CD4-positive, alpha-beta T cell treated with Interferon alpha-2 for 1 hour (primary cell): ENCODE measurements around the gene CD6.
A peak's percentile ranks its signal among the peaks of the same experiment; 100 is the strongest.

ENCODE experiments used
- DNase-seq, 2 donors: peaks; one replicate each; pipeline ENCODE4 v3.0.0-alpha.2; 2020 to 2022

The CD6 gene

DNA sequence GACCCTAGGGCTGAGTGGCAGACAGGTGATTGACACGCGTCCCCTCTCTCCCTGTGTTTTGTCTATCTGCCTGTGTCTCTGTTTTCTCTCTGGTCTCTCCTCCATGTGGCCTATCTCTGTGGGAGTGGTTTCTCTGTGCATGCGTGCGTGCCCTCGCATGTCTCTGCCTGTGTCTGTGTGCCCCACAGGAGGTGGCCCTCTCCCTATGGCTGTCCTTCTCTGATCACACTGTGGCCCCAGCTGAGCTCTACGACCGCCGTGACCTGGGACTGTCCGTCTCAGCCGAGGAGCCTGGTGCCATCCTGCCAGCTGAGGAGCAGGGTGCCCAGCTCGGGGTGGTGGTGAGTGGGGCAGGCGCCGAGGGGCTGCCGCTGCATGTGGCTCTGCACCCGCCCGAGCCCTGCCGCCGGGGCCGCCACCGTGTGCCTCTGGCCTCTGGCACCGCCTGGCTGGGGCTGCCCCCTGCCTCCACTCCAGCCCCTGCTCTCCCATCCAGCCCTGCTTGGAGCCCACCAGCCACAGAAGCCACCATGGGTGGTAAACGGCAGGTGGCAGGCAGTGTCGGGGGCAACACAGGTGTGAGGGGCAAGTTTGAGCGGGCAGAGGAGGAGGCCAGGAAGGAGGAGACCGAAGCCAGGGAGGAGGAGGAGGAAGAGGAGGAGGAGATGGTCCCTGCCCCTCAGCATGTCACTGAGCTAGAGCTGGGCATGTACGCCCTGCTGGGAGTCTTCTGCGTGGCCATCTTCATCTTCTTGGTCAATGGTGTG is 35.6 kb upstream of the CD6 start:
- no peak for DNase-seq

DNA sequence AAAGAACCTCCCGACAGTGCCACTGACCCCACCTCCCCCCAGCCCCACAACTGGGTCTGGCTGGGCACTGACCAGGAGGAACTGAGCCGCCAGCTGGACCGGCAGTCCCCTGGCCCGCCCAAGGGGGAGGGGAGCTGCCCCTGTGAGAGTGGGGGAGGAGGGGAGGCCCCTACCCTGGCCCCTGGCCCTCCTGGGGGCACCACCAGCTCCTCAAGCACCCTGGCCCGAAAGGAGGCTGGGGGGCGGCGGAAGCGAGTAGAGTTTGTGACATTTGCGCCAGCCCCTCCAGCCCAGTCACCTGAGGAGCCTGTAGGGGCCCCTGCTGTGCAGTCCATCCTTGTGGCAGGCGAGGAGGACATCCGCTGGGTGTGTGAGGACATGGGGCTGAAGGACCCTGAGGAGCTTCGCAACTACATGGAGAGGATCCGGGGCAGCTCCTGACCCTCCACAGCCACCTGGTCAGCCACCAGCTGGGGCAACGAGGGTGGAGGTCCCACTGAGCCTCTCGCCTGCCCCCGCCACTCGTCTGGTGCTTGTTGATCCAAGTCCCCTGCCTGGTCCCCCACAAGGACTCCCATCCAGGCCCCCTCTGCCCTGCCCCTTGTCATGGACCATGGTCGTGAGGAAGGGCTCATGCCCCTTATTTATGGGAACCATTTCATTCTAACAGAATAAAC is 34.9 kb upstream of the CD6 start:
- DNase-seq, result no peak

DNA sequence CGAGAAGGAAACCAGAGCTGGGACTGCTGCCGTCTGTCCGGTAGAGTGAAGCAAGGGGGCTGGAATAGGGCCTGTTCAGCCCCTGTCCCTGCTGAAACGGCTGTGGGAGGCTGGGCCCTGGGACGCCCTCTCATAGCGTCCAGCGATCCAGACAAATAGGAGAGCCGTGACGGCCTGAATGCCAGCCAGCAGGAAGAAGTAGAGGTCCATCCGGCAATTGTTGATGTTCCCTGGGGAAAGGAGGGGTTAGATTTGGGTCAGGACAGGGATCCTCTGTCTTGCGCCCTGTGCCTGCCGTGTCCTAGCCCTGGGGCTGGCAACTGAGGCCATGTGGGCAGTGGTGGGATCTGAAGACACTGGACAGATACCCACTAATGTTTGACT is 34.3 kb upstream of the CD6 start:
- DNase-seq, result no peak

DNA sequence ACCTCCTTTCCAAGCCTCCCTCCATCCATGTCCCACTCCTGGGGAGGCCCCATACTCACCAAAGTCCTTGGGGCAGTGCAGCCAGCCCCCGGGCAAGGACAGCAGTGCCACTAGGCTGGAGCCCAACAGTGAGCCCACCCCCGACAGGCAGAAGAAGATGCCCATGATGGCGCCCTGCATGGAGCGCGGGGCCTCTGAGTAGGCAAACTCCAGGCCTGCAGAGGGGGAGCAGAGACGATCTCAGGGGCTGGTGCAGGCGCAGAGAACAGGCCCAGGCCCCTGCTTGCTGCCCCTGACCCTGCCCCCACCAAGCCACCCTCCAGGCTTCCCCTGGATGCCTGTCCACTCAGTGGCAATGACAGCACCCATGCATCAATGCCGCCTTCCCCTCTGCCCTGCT is 33.7 kb upstream of the CD6 start:
- no peak for DNase-seq

DNA sequence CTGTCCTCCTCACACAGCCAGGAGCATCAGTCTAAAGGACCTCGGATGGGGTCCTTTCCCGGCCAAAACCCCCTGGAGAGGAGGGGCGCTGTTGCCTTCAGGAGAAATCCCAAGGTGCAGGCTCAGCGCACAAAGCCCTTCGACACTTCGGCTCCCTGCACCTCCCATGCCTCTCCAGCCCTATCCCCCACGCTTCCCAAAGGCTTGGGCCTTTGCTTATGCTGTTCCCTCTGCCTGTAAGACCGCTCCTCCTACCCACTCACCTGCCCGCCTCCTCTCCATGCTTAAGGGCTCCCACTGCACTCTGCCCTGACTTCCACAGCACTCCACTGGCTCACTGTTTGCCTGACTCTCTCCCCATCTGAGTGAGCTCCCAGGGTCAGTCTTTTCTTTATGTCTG is 33.0 kb upstream of the CD6 start:
- DNase-seq, result no peak

DNA sequence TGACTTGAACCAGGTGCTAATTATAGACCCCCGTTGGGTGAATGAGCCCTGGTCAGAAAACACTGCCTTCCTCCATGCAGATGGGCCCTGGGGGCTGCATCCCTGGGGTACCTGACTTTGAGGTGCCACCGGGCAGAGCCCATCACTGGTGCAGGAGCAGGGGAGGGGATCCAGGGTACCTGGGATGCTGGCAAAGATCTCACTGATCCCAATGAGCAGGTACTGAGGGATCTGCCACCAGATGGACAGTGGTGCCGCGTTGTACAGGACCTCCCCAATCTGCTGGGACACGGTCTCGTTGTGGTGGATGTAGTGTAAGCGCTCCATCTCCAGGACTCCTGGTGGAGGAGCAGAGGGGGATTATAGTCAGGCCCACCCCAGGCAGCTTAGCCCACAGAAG is 32.2 kb upstream of the CD6 start:
- DNase-seq, result no peak

DNA sequence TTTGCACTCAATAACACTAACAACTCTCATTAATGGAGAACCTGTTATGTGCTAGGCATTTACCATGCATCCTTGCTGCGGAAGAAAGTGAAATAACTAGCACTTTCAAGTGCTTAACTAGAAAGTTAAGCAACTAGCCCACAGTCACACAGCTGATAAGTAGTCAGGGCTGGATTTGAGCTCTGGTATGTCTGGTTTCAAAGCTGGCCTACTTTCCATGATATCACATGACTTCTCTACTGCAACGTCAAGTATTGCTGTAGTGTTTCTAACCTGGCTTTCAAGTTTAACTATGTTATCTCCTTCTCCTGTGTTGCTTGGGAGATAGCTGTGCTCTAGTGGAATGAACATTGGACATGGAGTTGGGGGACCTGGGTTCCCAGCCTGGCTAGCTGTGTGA is 31.6 kb upstream of the CD6 start:
- peak in 1 of 2 donors; percentile 16 for DNase-seq

DNA sequence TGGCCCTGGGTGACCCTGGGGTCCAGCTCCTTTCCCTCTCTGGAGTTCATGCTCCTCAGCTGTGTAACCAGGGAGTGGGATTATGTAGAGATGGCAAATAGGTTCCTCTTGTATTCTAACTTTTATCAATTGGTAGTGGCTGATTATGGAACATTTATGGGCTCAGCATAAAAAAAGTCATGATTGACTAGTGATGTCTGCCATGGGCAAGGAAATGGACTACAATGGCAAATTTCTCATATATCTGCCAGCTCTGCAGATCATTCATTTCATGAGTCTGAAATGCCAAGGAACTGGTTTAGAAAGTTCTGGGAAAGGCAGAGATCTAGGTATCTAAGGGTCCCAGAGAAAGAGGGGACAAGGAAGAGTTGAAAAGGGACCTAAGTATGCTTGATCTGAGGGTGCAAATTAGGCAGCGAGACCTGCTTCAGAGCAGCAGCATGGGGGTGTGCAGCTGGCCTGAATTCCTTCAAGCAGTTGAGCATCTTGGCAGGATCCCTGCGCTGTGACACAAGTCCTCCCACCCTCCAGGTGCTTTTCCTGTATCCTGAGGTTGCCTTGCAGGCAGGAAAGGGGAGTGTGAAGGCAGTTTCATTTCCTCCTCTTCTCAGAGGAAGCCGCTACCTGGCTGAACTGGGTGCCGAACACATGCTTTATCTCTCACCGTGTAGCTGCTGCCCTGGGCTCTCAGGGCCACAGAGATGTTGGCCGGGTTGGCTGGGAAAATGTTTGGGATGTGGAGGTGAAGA is 29.9 kb upstream of the CD6 start:
- DNase-seq, result no peak

DNA sequence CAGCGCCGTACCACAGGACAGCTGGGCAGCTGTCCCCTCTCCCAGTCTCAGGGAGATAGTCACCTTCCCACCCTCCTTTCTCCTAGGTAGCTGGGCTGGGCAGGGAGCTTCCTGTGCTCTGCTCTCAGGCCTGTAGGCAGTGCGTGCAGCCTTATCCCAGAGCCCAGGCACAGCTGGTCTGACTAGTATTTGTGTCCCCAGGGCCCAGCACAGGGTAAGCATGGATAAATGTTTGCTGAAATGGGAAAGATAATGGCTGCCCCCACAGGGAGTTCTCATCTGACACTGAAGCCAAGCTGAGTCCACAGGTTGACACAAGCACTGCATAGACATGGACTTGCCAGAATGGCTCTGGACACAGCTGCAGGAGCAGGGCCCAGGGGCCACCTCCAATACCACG is 29.3 kb upstream of the CD6 start:
- DNase-seq, result no peak

DNA sequence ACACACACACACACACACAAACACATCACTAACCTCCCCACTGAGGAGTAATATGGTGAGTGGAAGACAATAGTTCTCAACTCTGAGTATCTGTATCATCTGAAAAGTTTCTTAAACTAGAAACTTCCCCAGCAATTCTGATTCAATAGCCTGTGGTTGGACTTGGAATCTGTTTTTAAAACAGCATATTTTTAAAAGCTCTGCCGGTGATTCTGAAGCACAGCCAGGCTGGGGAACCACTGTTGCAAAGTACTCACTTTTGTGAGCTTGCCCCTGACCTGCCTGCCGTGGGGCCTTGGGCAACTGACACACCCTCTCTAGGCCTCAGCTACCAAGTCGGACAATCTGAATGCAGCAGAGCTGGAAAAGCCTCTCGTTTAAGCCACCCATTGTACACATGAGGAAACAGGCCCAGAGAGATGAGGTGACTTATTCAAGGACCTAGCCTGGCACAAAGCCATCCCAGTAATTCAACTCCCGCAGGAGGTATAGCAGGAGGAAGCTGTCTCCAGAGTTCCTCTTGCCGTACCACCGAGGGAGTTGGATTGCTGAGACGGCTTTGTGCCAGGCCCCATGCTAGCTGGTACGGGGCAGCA is 28.4 kb upstream of the CD6 start:
- no peak for DNase-seq

DNA sequence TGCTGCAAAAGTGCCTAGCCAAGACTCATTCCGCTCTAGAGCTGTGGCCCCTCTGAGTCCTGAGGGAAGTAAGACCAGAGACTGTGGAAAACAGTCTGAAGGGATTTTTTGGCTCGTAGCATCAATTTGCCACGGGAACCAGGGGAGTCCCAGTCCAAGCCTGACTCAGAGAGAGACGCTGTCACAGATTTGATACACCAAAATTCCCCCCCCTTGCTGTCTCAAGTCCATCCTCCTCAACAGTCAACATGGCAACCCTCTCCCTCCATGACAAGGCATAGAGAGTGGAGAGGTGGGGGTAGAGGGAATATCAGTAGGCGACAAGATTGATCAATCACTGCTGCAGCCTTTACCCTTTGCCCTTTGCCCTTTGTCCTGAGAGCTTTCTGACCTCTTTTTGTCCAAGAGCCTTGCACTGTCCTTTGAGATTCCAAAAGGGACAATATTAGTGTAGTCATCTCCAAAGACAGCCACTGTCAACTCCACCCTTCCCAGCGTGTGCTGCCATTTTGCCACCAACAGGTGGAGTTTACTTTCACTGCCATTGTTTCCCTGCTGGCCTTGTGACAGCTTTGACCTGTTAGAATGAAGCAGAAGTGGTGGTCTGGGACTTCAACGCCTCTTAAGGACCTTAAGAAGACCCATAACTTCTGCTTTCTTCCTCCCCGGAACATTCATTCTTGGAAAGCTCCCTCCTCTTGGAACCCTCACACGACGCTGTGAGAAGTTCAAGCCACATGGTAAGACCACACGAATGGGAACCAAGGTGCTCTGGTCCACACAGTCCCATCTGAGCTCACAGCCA is 26.8 kb upstream of the CD6 start:
- DNase-seq, result peak in 1 of 2 donors; percentile 14

DNA sequence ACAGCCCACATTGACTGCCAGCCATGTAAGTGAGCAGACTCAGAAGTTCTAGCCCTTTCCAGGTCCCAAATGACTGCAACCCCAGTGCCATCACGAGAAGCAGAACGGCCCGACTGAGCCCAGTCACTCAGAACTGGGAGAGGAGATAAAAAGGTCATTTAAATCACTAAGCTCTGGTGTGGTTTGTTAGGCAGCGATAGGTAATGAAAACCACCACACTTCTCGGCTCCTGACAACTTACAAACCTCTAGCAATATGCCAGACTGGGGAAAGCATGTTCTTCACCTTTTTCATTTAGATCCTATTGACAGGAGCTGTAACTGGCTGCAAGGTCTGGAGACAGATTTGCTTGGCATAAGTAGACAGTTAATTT is 26.2 kb upstream of the CD6 start:
- DNase-seq, result no peak

DNA sequence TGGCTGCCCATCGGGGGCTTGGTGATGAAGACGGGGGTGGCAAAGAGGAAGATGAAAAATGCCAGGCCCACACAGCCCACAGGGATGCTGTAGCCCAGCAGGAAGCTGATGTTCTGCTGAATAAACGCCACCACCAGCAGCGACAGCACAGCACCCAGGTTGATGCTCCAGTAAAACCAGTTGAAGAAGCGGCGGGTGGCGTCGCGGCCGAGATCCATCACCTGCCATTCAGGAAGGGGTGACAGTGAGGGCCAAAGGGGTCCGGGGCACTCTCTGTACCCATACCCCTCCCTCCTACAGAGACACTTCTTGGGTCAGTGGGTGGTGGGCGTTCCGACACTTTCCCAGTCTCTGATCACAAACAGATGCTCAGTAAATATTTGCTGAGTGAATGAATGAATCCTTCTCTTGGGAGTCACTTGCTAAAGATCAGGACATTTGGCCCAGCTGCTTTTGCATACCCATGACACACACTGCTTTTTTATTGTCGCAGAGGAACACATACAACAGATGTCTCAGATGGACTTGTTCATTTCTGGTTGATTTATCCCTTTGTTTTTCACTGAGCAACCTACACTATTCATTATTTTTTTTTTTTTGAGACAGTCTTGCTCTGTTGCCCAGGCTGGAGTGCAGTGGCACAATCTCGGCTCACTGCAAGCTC is 24.7 kb upstream of the CD6 start:
- DNase-seq, result no peak

DNA sequence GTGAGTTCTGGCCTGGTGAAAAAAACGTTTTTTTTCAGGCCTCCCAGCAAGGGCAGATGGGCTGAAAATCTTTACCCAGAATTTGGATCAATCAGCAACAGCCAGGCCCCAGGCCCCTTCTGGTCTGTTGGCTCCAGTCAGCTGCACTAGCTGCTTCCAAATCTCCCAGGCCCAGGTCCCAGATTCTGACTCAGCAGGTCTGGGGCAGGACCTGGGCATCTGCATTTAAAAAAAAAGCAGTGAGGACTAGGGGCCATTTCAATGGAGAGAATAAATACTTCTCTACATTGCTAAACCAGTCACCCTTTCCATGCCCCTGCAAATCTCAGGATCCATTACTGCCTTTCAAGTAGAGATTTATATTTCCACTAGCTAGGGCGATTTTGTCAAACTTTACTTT is 23.8 kb upstream of the CD6 start:
- no peak for DNase-seq

DNA sequence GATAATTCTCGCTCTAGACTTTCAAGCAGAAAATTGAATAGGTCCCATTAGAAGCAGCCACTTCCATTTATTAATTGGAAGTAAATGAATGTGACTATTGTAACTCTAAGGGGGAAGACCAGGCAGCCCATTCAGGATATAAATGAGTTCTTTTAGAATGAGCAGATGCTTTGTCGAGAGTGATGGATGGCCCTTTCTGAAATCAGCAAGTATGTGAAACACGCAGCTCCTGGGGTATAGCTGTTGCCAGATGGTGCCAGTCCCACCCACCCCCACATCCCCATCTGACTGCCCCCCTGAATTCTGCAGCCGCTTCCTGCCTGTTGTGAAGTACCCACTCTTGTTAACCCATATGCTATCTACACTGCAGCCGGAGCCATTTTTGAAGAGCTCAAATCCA is 23.2 kb upstream of the CD6 start:
- DNase-seq, result no peak

DNA sequence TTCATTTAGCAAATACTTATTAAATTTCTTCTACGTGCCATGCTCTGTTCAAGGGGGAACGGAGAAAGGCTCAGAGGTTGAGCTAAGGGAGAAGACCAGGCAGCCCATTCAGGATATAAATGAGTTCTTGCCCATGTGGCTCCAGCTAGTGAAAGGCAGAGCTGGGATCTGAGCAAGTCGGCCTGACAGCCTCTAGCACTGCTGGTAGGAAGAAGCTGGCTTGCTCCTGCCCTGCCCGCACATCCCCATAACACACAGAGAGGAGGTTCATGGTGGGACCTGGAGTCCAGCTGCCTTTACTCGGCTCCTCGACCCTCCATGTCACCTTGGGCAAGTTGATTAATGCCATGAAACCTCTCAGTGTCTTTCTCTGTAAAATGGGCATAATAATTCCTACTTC is 21.5 kb upstream of the CD6 start:
- no peak for DNase-seq

DNA sequence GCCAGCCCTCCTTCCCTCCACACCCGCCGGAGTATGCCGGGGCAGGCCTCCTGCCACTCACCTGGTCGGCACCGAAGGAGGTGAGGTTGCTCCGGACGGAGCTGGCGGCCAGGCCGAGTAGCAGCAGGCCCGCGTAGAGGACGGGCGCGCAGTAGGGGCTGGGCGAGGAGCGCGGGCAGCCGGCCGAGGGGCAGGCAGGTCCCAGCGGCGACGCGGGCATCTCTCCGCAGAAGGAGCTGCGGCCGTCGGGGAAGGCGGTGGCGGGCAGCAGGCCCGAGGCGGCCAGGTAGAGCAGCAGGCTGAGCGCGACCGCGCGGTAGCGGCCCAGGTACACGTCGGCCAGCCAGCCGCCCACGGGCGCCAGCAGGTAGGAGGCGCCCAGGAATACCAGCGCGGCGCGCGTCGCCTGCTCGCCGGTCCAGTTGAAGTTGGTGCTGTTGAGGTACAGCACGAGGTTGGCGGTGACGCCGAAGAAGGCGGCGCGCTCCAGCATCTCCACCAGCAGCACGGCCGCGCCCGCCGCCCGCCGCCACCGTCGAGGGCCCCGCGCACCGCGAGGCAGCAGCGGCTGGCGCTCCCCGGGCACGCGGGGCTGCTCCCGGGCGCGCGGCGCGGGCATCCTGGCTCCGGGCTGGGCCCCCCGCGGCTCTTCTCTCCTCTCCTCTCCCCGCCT is 20.4 kb upstream of the CD6 start:
- peak; percentile 8 to 27 for DNase-seq

DNA sequence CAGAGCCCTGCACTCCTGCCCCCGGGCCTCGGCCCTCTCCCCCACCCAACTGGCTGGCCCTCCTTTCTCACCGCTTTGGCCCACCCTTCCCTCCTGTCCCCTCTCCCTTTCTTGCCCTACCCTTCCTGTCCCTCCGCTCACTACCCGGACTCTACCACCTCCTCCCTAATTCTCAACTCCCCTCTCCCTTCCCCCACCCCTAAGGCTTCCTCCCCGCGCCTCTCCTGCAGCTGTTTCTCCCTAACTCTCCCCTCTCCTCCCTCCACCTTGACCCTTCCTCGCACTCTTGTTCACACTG is 19.9 kb upstream of the CD6 start:
- no peak for DNase-seq

DNA sequence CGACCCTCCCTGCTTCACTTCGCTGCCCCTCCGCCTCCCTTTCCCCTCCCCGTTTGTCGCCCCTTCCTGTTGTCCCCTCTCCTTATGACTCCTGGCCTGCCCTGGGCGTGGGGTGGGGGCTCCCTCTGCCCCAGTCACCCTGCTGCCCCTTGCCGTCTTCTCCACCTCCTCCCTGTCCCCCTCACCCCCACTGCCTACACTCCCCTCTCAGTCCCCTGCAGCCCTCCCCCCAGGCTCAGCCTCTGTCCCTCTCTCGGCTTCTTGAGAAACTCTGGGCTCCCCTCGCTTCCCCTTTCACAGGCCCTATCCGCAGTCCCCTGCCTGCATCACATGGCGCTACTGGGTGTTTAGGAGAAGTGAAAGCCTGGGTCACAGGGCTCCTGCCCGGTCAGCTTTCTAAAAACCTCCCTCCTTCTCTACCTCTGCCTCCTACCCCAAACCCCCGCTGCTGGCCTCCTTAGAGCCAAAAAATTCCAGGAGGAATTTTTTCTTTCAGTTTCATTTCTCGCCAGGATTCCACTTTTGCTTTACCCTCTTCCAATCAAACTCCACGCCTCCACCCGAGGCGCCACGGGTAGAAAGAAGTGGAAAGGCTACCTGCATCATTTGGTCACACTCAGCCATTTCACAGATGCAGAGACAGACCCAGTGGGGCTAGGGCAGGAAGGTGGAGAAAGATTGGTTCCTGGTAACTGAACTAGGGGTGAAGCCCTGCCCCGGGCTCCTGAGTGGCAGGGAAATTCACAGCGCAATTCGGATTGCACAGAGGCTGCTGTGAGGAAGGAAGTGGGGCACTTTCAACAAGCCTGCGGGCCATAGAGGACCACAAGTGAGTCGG is 19.4 kb upstream of the CD6 start, which contains the start of gene SLC15A3:
Gene SLC15A3 (minus strand): TSS at position 273 of the 838 bp plus-strand sequence. CDS start 625 bp downstream, outside the sequence.
- peak; percentile 47 to 83 for DNase-seq

DNA sequence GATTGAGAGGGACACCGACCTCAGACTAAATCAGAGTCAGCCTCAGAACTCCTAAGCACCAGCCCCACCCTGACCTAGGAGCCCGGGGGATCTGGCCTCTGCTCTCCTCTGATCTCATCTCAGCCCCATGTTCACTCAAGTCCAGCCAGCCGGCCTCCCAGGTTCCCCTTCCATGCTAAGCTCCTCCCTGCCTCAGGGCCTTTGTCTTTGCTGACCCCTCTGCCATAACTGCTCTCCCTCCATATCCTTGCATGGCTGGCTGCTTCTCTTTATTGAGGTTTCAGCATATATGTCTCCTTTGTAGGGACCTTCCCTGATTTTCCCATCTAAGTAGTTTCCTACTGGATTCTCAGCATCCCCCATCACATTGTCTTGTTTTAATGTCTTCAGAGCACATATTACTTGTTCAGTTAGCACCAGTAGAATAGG is 18.7 kb upstream of the CD6 start:
- DNase-seq, result no peak

DNA sequence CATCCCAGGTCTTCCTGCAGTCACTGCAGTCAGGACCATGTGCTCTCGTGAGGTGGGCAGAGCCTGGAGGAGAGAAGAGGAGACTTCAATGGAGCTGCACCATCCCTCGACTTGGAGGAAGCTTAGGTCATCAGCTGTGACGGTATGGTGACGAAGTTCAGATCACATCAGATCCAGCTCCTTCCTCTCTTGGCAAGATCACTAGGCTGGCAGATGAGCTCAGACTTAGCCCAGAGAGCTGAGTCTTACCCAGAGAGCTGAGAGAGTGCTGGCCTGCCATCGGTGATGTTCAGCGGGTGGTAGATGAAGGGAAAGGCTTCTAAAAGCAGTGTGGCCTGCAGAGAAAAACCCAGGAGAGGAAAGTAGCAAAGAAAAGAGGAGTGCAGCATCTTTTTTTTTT is 17.7 kb upstream of the CD6 start:
- peak in 1 of 2 donors; percentile 65 for DNase-seq
